Middle frontal gyrus (tissue), 1 donor: ENCODE results near the gene LGALS4.
"Not testable (repeated sequence)": the region's sequence is repeated elsewhere in the genome, so short reads cannot be mapped to it uniquely, and the experiment has no call there.

Experiments used
- DNase-seq: peaks from one replicate; pipeline ENCODE4 v3.0.0-alpha.2; 2015; ENCODE audit warnings: low spot score; ENCODE audit errors: extremely low spot score

The LGALS4 gene

GRCh38 chr19:38770949-38771275 lies 41.8 kb downstream of the LGALS4 start:
- DNase-seq = not testable (repeated sequence)

GRCh38 chr19:38770228-38770948 lies 42.4 kb downstream of the LGALS4 start:
- not testable (repeated sequence) for DNase-seq

GRCh38 chr19:38769635-38770211 lies 43.0 kb downstream of the LGALS4 start:
- DNase-seq = no peak

- DNase-seq = no peak
These were observed 46.3 kb downstream of the LGALS4 start for GRCh38 chr19:38766276-38767047.

- no peak for DNase-seq
These were observed 47.5 kb downstream of the LGALS4 start for GRCh38 chr19:38765214-38765613.

- DNase-seq = no peak
These were observed 48.9 kb downstream of the LGALS4 start for GRCh38 chr19:38763795-38764220.

GRCh38 chr19:38761884-38762389 lies 50.8 kb downstream of the LGALS4 start:
- not testable (repeated sequence) for DNase-seq

- DNase-seq = not testable (repeated sequence)
These were observed 51.8 kb downstream of the LGALS4 start for GRCh38 chr19:38760805-38761517.

GRCh38 chr19:38759590-38760003 lies 53.1 kb downstream of the LGALS4 start:
- DNase-seq = no peak

- not testable (repeated sequence) for DNase-seq
These were observed 58.5 kb downstream of the LGALS4 start for GRCh38 chr19:38754196-38754595.

GRCh38 chr19:38753783-38754182 lies 59.0 kb downstream of the LGALS4 start:
- not testable (repeated sequence) for DNase-seq
